HepG2 (cell line): ENCODE measurements around the gene SPATA32. TPM values are rescaled to one million over a fixed set of nuclear protein-coding genes. Genes with fewer than 3 reads are reported as not detected.
A peak's percentile ranks its signal among the peaks of the same experiment; 100 is the strongest.

Experiments used
- ATAC-seq: fragments of 200-7000 bp; cut with Tn5 transposase; 3 replicates; pipeline ENCODE4 v1.9.1; 2020; ENCODE audit warnings: mild to moderate bottlenecking, moderate library complexity
- BruUV-seq: library from RNA; stranded (reverse); fragments of 400-500 nt; replicated peaks from 2 replicates; lab custom pipeline; 2021; lab: Mats Ljungman, UMichigan
- CTCF ChIA-PET: fragments of 300-600 bp; formaldehyde crosslinking; extraction: SDS; loops from one replicate; lab custom pipeline; 2021; ENCODE audit warnings: low total read pairs, inconsistent platforms, low intra/inter-chr PET ratio; lab: Yijun Ruan, JAX
- POLR2A ChIA-PET: fragments of 350-600 bp; sonication (Branson Sonifier 250); formaldehyde crosslinking; loops from one replicate; lab custom pipeline; 2020; ENCODE audit warnings: antibody characterized with exemption, inconsistent platforms; lab: Yijun Ruan, JAX
- DNase-seq: peaks from one replicate; pipeline ENCODE4 v3.0.0-alpha.2; 2015; ENCODE audit warnings: low spot score
- FAIRE-seq: peaks from 3 replicates; lab custom pipeline; 2011; peaks lifted over from hg19 to GRCh38; lab: Jason Lieb, UNC
- H2AFZ ChIP-seq: one replicate; pipeline ENCODE4 v1.6.1; 2011; ENCODE audit warnings: low read length, inconsistent platforms
- H3K27ac ChIP-seq: fragments of 300-600 bp; 3 replicates; pipeline ENCODE4 v1.8.0; 2011; ENCODE audit warnings: mixed run types, mild to moderate bottlenecking, mixed read lengths, low read length, inconsistent platforms; ENCODE audit not compliant: insufficient read depth; ENCODE audit errors: extremely low read length
- H3K27me3 ChIP-seq, 2 experiments: fragments of 200-600 bp in 1 of 2; 2 replicates in 1 of 2; 3 replicates in 1 of 2; pipeline versions ENCODE4 v1.6.0 to v1.8.0; 2011; ENCODE audit warnings: low read length in 2 of 2, mild to moderate bottlenecking in 2 of 2, moderate library complexity in 2 of 2, inconsistent platforms in 1 of 2; ENCODE audit not compliant: insufficient read depth in 2 of 2, control insufficient read depth in 1 of 2
- H3K36me3 ChIP-seq, 2 experiments: fragments of 200-600 bp in 1 of 2; replicated peaks in 1 of 2; 2 replicates in 1 of 2; 3 replicates in 1 of 2; pipeline versions ENCODE4 v1.5.1 to v1.8.0; 2011; ENCODE audit warnings: low read length in 2 of 2, inconsistent platforms in 1 of 2; ENCODE audit not compliant: insufficient read depth in 2 of 2, control insufficient read depth in 1 of 2
- H3K4me1 ChIP-seq: 2 replicates; pipeline ENCODE4 v1.5.1; 2012; ENCODE audit warnings: low read length, inconsistent platforms; ENCODE audit not compliant: insufficient read depth
- H3K4me2 ChIP-seq: 2 replicates; pipeline ENCODE4 v1.6.0; 2011; ENCODE audit warnings: low read depth, low read length, inconsistent platforms
- H3K4me3 ChIP-seq, 3 experiments: fragments of 200-600 bp in 1 of 3; sonication (generic), shearing (Covaris generic) in 1 of 3; replicated peaks in 1 of 3; 2 replicates each; pipeline ENCODE4 v1.5.1; 2011 to 2016; ENCODE audit warnings: low read length in 3 of 3, inconsistent platforms in 2 of 3, low read depth in 2 of 3, mild to moderate bottlenecking in 2 of 3, control low read depth in 1 of 3, mixed read lengths in 1 of 3; ENCODE audit not compliant: insufficient read depth in 1 of 3
- H3K79me2 ChIP-seq: one replicate; pipeline ENCODE4 v1.6.1; 2011; ENCODE audit warnings: low read length, inconsistent platforms; ENCODE audit not compliant: insufficient read depth
- H3K9ac ChIP-seq: 2 replicates; pipeline ENCODE4 v1.6.0; 2011; ENCODE audit warnings: mild to moderate bottlenecking, low read depth, low read length, inconsistent platforms; ENCODE audit not compliant: insufficient read depth
- H3K9me3 ChIP-seq: 2 replicates; pipeline ENCODE4 v1.5.1; 2012; ENCODE audit warnings: mild to moderate bottlenecking, low read length
- H4K20me1 ChIP-seq: 2 replicates; pipeline ENCODE4 v1.6.0; 2011; ENCODE audit warnings: inconsistent platforms, mild to moderate bottlenecking, low read length, moderate library complexity; ENCODE audit not compliant: insufficient read depth
- EEA1 ChIP-seq: sonication (generic); formaldehyde crosslinking; IDR thresholded peaks from 2 replicates; pipeline ENCODE4 v1.5.1; 2020; ENCODE audit warnings: mild to moderate bottlenecking, missing genetic modification reagents, borderline replicate concordance
- KDM2A ChIP-seq: sonication (generic); formaldehyde crosslinking; IDR thresholded peaks from 2 replicates; pipeline ENCODE4 v1.4.0; 2020; ENCODE audit warnings: low read depth, missing genetic modification reagents, borderline replicate concordance
- KLF12 ChIP-seq: sonication (generic); formaldehyde crosslinking; IDR thresholded peaks from 2 replicates; pipeline ENCODE4 v1.4.0; 2020; ENCODE audit warnings: missing genetic modification reagents, borderline replicate concordance
- NBN ChIP-seq: fragments of 450-650 bp; conservative IDR thresholded peaks from 2 replicates; pipeline ENCODE4 v1.6.1; 2017
- NFRKB ChIP-seq: fragments of 450-650 bp; IDR thresholded peaks from 2 replicates; pipeline ENCODE4 v1.6.1; 2017
- RARA ChIP-seq: IDR thresholded peaks from 2 replicates; pipeline ENCODE4 v1.6.1; 2016; ENCODE audit warnings: missing genetic modification reagents, missing compliant biosample characterization
- ZNF749 ChIP-seq: sonication (generic); formaldehyde crosslinking; IDR thresholded peaks from 2 replicates; pipeline ENCODE4 v1.8.0; 2022; ENCODE audit warnings: mild to moderate bottlenecking, missing genetic modification reagents, moderate library complexity, borderline replicate concordance
- ZNF883 ChIP-seq: sonication (generic); formaldehyde crosslinking; IDR thresholded peaks from 2 replicates; pipeline ENCODE4 v1.5.1; 2020; ENCODE audit warnings: mild to moderate bottlenecking, missing genetic modification reagents; ENCODE audit errors: not compliant biosample characterization
- WGBS: methylation state at CpG from one replicate; pipeline ENCODE4 v1.1.6; 2017; ENCODE audit warnings: low lambda C conversion rate; 5-methylcytosine and 5-hydroxymethylcytosine counted together
- in situ Hi-C: cut with HindIII; loops from 2 replicates; pipeline ENCODE4 v1.10.0; 2017; ENCODE audit warnings: low pct_unique_long_range_greater_than_20kb; ENCODE audit not compliant: extremely low pct_ligation_motif_present
- intact Hi-C: fragments of 100-400 bp; cut with micrococcal nuclease; formaldehyde crosslinking; loops from one replicate; pipeline ENCODE4 v1.10.0; 2022; ENCODE audit not compliant: unreplicated experiment
- polyA plus RNA-seq, 8 experiments: library from polyadenylated mRNA; depleted of rRNA in 3 of 8; stranded (reverse) in 7 of 8; unstranded in 1 of 8; fragments of >200 nt; fragmentation: Illumina TruSeq in 4 of 8; extraction: Trizol in 4 of 8; gene quantifications; 2 replicates each; pipeline versions ENCODE4 v1.2.1 to v1.2.3, GENCODE V29; 2011 to 2016; ENCODE audit warnings: low read depth in 4 of 8, missing spikeins in 1 of 8, mixed read lengths in 1 of 8; ENCODE audit not compliant: insufficient read depth in 1 of 8
- total RNA-seq, 5 experiments: library from RNA; depleted of rRNA; stranded (reverse); fragments of >200 nt; fragmentation: Illumina TruSeq; extraction: Trizol; gene quantifications; 2 replicates each; pipeline ENCODE4 v1.2.3, GENCODE V29; 2016; ENCODE audit warnings: low read depth in 1 of 5
- TF ChIP-seq, protein P1 (sequence below): sonication (generic); formaldehyde crosslinking; IDR thresholded peaks from 2 replicates; pipeline ENCODE4 v1.9.0; 2021; ENCODE audit warnings: missing genetic modification reagents, borderline replicate concordance

Gene SPATA32
- total and polyA plus RNA-seq, 2 of the 13 experiments (the other 11 are each of a cell fraction or from before 2014, with no cell fraction given), result not detected

DNA sequence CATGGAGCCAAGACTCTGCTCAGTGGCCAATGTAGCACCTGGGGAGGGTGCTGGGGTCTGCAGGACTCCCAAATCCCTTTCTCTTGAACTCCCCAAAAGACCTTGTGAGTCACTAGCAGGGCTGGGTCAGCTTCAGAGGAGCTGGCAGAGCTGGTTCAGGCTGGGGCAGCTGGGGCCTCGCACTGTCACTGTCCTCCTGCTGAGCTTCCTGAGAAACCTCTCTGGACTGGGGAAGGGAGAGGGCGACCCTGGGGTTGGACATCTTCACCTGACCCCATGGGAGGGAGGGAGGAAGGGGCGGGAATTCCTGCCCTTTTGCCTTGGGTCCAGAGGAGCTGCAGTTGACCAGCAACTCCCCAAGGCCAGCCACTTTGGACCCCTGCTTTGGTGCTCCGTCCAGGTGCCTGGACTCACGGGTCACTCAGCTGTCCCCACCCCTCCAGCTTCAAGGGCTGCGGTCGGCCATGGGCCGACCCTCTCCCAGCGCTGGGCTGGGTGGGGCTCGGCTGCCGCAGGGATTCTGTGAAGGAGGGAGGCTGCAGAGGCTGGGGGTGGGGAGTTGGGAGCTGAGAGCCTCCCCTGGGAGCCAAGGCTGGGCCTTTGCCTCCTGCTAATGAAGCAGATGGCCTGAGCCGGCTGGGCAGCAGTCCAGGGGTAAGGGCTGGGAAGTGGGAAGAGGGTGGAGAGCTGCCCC is 31.0 kb downstream of the SPATA32 start (continued):
- 0 out of 2 replicates have a peak, but pooled peaks have one; percentile 7 for TF ChIP-seq RARA (CRISPR knock-in tag)

DNA sequence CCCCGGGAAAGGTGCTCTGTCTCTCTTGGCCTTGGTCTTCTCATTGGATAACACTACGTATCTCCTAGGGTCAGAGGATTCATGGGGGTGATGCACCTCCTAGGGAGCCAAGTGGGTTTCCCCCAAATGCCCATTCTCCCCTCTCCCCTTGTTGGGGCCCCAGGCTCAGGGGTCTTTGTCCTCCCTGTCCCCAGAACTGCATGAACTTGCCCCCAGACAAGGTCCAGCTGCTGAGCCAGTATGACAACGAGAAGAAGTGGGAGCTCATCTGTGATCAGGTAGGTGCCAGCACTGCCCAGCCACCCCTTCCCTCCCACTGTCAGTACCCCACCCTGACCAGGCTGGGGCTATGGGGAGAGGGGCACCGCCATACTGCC is 31.5 kb downstream of the SPATA32 start:
- Histone ChIP-seq H3K9ac (no peak overlapping the region), H4K20me1 (no peaks in the 10 kb centered on the region), H3K27me3 (peaks cover 4 to 26% of the 10 kb centered on the region in 2 experiments; a peak in 4 of 5 replicates), H3K79me2 (no peaks in the 10 kb centered on the region), H2AFZ (no peak overlapping the region), H3K36me3 (no peaks in the 10 kb centered on the region), H3K4me1 (peaks cover 66% of the 10 kb centered on the region), H3K4me2 (peak overlapping the region; percentile 58), H3K27ac (no peak overlapping the region), H3K9me3 (no peaks in the 10 kb centered on the region), H3K4me3 (no peak overlapping the region; a peak in 1 of 6 replicates)
- BruUV-seq, result no TSS peak
- CTCF ChIA-PET, result interaction anchor here (1.1 to 3.3 kb wide), 2 partner anchors 12 to 95 kb away, joined by 6 to 31 read pairs; partner anchors contain the start of gene ACBD4
- ATAC-seq (peak; percentile 1; the same call in 2 of the 3 replicates), DNase-seq (no peak), FAIRE-seq (no peak)
- POLR2A ChIA-PET, result interaction anchor here (1.0 to 6.0 kb wide), 8 partner anchors 11 to 195 kb away, joined by 3 to 66 read pairs (median 16); partner anchors contain the start of genes ACBD4, HEXIM1 and HEXIM2
- WGBS, result 47% methylated on average over 4 of the region's 4 CpGs
- intact Hi-C loops (loop anchor here (5.0 kb wide), 1 partner anchor 93 kb away; the partner anchor contains the start of gene ACBD4), in situ Hi-C loops (no loop called here)
- no peak for TF ChIP-seq EEA1 (CRISPR knock-in tag)
- TF ChIP-seq NBN, result no peak
- TF ChIP-seq, protein P1, sequence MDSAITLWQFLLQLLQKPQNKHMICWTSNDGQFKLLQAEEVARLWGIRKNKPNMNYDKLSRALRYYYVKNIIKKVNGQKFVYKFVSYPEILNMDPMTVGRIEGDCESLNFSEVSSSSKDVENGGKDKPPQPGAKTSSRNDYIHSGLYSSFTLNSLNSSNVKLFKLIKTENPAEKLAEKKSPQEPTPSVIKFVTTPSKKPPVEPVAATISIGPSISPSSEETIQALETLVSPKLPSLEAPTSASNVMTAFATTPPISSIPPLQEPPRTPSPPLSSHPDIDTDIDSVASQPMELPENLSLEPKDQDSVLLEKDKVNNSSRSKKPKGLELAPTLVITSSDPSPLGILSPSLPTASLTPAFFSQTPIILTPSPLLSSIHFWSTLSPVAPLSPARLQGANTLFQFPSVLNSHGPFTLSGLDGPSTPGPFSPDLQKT (CRISPR knock-in tag), result no peak
- no peak for TF ChIP-seq KLF12 (CRISPR knock-in tag)
- TF ChIP-seq KDM2A (CRISPR knock-in tag), result no peak
- no peak for TF ChIP-seq ZNF749
- no peak for TF ChIP-seq NFRKB
- peak; percentile 2 for TF ChIP-seq ZNF883 (CRISPR knock-in tag)
